Keratinocyte (primary cell): ENCODE results near the gene LEFTY1.

ENCODE experiments used
- CTCF ChIP-seq, 3 experiments: IDR thresholded peaks in 1 of 3; conservative IDR thresholded peaks in 1 of 3; optimal IDR thresholded peaks in 1 of 3; 2 replicates in 2 of 3; 3 replicates in 1 of 3; pipeline versions ENCODE3 to v1.5.1; 2011; ENCODE audit warnings: low read length in 3 of 3, mild to moderate bottlenecking in 3 of 3, moderate library complexity in 2 of 3, control low read depth in 1 of 3, inconsistent platforms in 1 of 3; ENCODE audit not compliant: insufficient read depth in 2 of 3; ENCODE audit errors: extremely low read depth in 1 of 3
- EZH2 ChIP-seq: IDR thresholded peaks from one replicate; pipeline ENCODE4 v1.6.1; 2012; ENCODE audit warnings: inconsistent platforms, mild to moderate bottlenecking, low read length, moderate library complexity

DNA sequence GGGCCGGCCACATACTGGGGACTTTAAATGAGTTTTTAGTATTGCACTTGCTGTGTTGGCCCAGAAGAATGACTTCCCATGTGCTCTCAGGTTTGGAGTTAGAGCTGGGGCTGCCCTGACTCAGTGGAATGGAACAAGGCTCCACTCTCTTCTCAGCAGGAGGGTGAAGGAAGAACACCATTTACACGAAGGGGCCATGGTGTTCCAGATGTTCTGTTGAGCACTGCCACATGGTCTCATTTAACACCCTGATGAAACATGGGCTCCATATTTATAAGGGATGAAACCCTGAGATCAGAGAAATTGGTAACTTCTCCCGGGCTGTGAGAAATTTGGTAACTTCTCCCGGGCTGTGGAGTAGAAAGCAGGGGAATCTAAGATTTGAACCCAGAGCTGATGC is 29.3 kb upstream of the LEFTY1 start:
- TF ChIP-seq CTCF (optimal IDR thresholded peaks at IDR 0.05 in 1 of 3, IDR thresholded peaks at IDR 0.05 in 1 of 3, conservative IDR thresholded peaks at IDR 0.05 in 1 of 3; ENCODE audit: extremely low read depth in 1 of 3, insufficient read depth in 2 of 3, low read length in 3 of 3), result no peak
- TF ChIP-seq EZH2, result no peak
